K562 (cell line): ENCODE results near the gene CEP295NL. TPM values are rescaled to one million over a fixed set of nuclear protein-coding genes. Genes with fewer than 3 reads are reported as not detected.
"Not testable (repeated sequence)": the region's sequence is repeated elsewhere in the genome, so short reads cannot be mapped to it uniquely, and the experiment has no call there.

Experiments used
- ATAC-seq: fragments of 200-7000 bp; cut with Tn5 transposase; 3 replicates; pipeline ENCODE4 v1.9.1; 2020; ENCODE audit warnings: moderate library complexity
- BruUV-seq: library from RNA; stranded (reverse); fragments of 400-500 nt; replicated peaks from 2 replicates; lab custom pipeline; 2021; lab: Mats Ljungman, UMichigan
- CTCF ChIA-PET: fragments of 300-600 bp; formaldehyde crosslinking; extraction: SDS; loops from one replicate; lab custom pipeline; 2021; ENCODE audit warnings: low intra/inter-chr PET ratio; lab: Yijun Ruan, JAX
- POLR2A ChIA-PET: fragments of 300-600, 350-650 bp; sonication (Branson Sonifier 250); formaldehyde crosslinking; extraction: SDS; loops from one replicate; lab custom pipeline; 2021; ENCODE audit warnings: antibody characterized with exemption, inconsistent platforms; lab: Yijun Ruan, JAX
- DNase-seq, 4 experiments: peaks; one replicate each; pipeline versions ENCODE4 v3.0.0 to v3.0.0-alpha.2; 2011 to 2018; ENCODE audit warnings: low spot score in 3 of 4, mixed read lengths in 3 of 4; ENCODE audit errors: extremely low read depth in 1 of 4
- FAIRE-seq: peaks from 2 replicates; lab custom pipeline; 2011; peaks lifted over from hg19 to GRCh38; lab: Jason Lieb, UNC
- H2AFZ ChIP-seq: 2 replicates; pipeline ENCODE4 v1.6.0; 2011; ENCODE audit warnings: low read depth, low read length, control low read depth, inconsistent platforms
- H3K27ac ChIP-seq: fragments of 200-600 bp; 3 replicates; pipeline ENCODE4 v1.8.0; 2011; ENCODE audit warnings: low read depth, mild to moderate bottlenecking, control low read depth, inconsistent platforms, low read length, moderate library complexity, mixed read lengths; ENCODE audit errors: extremely low read depth
- H3K27me3 ChIP-seq, 2 experiments: fragments of 300-600 bp in 1 of 2; 2 replicates in 1 of 2; 3 replicates in 1 of 2; pipeline versions ENCODE4 v1.6.0 to v1.8.0; 2011; ENCODE audit warnings: inconsistent platforms in 2 of 2, low read length in 2 of 2, mild to moderate bottlenecking in 1 of 2, mixed read lengths in 1 of 2, moderate library complexity in 1 of 2; ENCODE audit not compliant: control insufficient read depth in 2 of 2, insufficient read depth in 2 of 2
- H3K36me3 ChIP-seq: fragments of 300-600 bp; 3 replicates; pipeline ENCODE4 v1.8.0; 2011; ENCODE audit warnings: mild to moderate bottlenecking, low read length, inconsistent platforms; ENCODE audit not compliant: control insufficient read depth, insufficient read depth
- H3K4me1 ChIP-seq, 2 experiments: fragments of 200-600 bp in 1 of 2; replicated peaks in 1 of 2; 2 replicates in 1 of 2; 3 replicates in 1 of 2; pipeline versions ENCODE4 v1.5.1 to v1.8.0; 2011; ENCODE audit warnings: inconsistent platforms in 2 of 2, low read length in 2 of 2, mild to moderate bottlenecking in 1 of 2, mixed read lengths in 1 of 2, moderate library complexity in 1 of 2; ENCODE audit not compliant: control insufficient read depth in 2 of 2, insufficient read depth in 2 of 2
- H3K4me2 ChIP-seq: 2 replicates; pipeline ENCODE4 v1.6.1; 2011; ENCODE audit warnings: low read length, control low read depth, inconsistent platforms, mixed read lengths; ENCODE audit not compliant: insufficient read depth
- H3K4me3 ChIP-seq: fragments of 200-600 bp; sonication (generic), shearing (Covaris generic); 2 replicates; pipeline ENCODE4 v1.5.1; 2016; ENCODE audit warnings: control low read depth, inconsistent platforms
- H3K79me2 ChIP-seq: fragments of 200-600 bp; 3 replicates; pipeline ENCODE4 v1.8.0; 2011; ENCODE audit warnings: low read length, inconsistent platforms; ENCODE audit not compliant: control insufficient read depth, insufficient read depth
- H3K9ac ChIP-seq, 2 experiments: 2 replicates each; pipeline versions ENCODE4 v1.6.0 to v1.6.1; 2011; ENCODE audit warnings: low read depth in 2 of 2, low read length in 2 of 2, control low read depth in 1 of 2, inconsistent platforms in 1 of 2, mild to moderate bottlenecking in 1 of 2, mixed read lengths in 1 of 2; ENCODE audit not compliant: insufficient read depth in 1 of 2
- H3K9me1 ChIP-seq: one replicate; pipeline ENCODE4 v1.6.0; 2011; ENCODE audit warnings: inconsistent platforms, mild to moderate bottlenecking, low read length, moderate library complexity; ENCODE audit not compliant: control insufficient read depth, insufficient read depth
- H3K9me3 ChIP-seq: replicated peaks from 2 replicates; pipeline ENCODE4 v1.5.1; 2011; ENCODE audit warnings: low read depth, low read length, inconsistent platforms; ENCODE audit not compliant: control insufficient read depth, insufficient read depth
- H4K20me1 ChIP-seq: replicated peaks from 2 replicates; pipeline ENCODE4 v1.6.1; 2011; ENCODE audit warnings: low read length, inconsistent platforms, mixed read lengths; ENCODE audit not compliant: control insufficient read depth, insufficient read depth
- ESRRA ChIP-seq: fragments of 450-650 bp; IDR thresholded peaks from 2 replicates; pipeline ENCODE4 v1.6.1; 2014; ENCODE audit warnings: low read depth, mild to moderate bottlenecking, moderate library complexity, borderline replicate concordance
- HNRNPK ChIP-seq: fragments of 200-400 bp; formaldehyde crosslinking; IDR thresholded peaks from one replicate; pipeline ENCODE4 v1.6.1; 2018; ENCODE audit warnings: mild to moderate bottlenecking, low read depth, low read length; ENCODE audit not compliant: poor library complexity, severe bottlenecking
- JUN ChIP-seq, 2 experiments: sonication (generic) in 1 of 2; formaldehyde crosslinking in 1 of 2; IDR thresholded peaks; 2 replicates each; pipeline versions ENCODE4 v1.6.1 to v1.8.0; 2012 to 2022; ENCODE audit warnings: borderline replicate concordance in 2 of 2, mild to moderate bottlenecking in 2 of 2, improper control_type of control experiment in 1 of 2, low read depth in 1 of 2, low read length in 1 of 2, missing genetic modification reagents in 1 of 2
- JUND ChIP-seq, 2 experiments: IDR thresholded peaks; 2 replicates in 1 of 2; 3 replicates in 1 of 2; pipeline ENCODE4 v1.6.1; 2011; ENCODE audit warnings: borderline replicate concordance in 2 of 2, low read depth in 2 of 2, low read length in 2 of 2, improper control_type of control experiment in 1 of 2, missing biosample characterization in 1 of 2, missing genetic modification characterization in 1 of 2, missing genetic modification reagents in 1 of 2
- KLF16 ChIP-seq: IDR thresholded peaks from 2 replicates; pipeline ENCODE4 v1.6.1; 2016; ENCODE audit warnings: antibody characterized with exemption
- MCM5 ChIP-seq: fragments of 450-650 bp; IDR thresholded peaks from 2 replicates; pipeline ENCODE4 v1.6.1; 2016; ENCODE audit warnings: low read depth
- RBM22 ChIP-seq: fragments of 200-400 bp; formaldehyde crosslinking; IDR thresholded peaks from 2 replicates; pipeline ENCODE4 v1.6.1; 2018; ENCODE audit warnings: low read length, low read depth; ENCODE audit not compliant: poor library complexity, severe bottlenecking
- RBM39 ChIP-seq: fragments of 200-400 bp; formaldehyde crosslinking; optimal IDR thresholded peaks from 2 replicates; pipeline ENCODE3; 2018; ENCODE audit warnings: low read depth, low read length
- SMC3 ChIP-seq: conservative IDR thresholded peaks from 2 replicates; pipeline ENCODE4 v1.6.1; 2011; ENCODE audit warnings: low read depth, low read length, improper control_type of control experiment; ENCODE audit not compliant: insufficient read depth
- ZFP36 ChIP-seq: fragments of 150-350 bp; IDR thresholded peaks from 2 replicates; pipeline ENCODE4 v1.6.1; 2018; ENCODE audit warnings: low read length, low read depth; ENCODE audit not compliant: partially characterized antibody
- ZNF717 ChIP-seq: fragments of 250-450 bp; sonication (Bioruptor Pico); IDR thresholded peaks from 2 replicates; pipeline ENCODE4 v1.5.0; 2021
- WGBS: fragments of 100-300 bp; shearing (Covaris generic); methylation state at CpG from one replicate; pipeline ENCODE4 v1.1.6; 2016; ENCODE audit warnings: low coverage, mixed read lengths; ENCODE audit not compliant: insufficient coverage; ENCODE audit errors: missing lambda C conversion rate; 5-methylcytosine and 5-hydroxymethylcytosine counted together
- in situ Hi-C: fragments of 300-500 bp; cut with MboI; formaldehyde crosslinking; loops from 4 replicates; pipeline ENCODE4 v1.15.0; 2018; ENCODE audit warnings: inconsistent platforms, mixed read lengths
- intact Hi-C: fragments of 100-400 bp; cut with micrococcal nuclease; formaldehyde crosslinking; loops from 2 replicates; pipeline ENCODE4 v1.14.2; 2022
- polyA plus RNA-seq, 8 experiments: library from polyadenylated mRNA; depleted of rRNA in 4 of 8; stranded (reverse) in 5 of 8; unstranded in 3 of 8; fragments of >200 nt; fragmentation: Nextera tagmentation in 2 of 8; fragmentation: Illumina TruSeq in 1 of 8; extraction: Ambion mirVana in 2 of 8; extraction: Trizol in 1 of 8; gene quantifications; 2 replicates each; pipeline versions ENCODE4 v1.2.1 to v1.2.3, GENCODE V29; 2011 to 2014; ENCODE audit warnings: inconsistent platforms in 1 of 8, missing spikeins in 1 of 8
- total RNA-seq, 7 experiments: library from RNA; depleted of rRNA in 6 of 7; stranded (reverse); fragments of >200 nt in 6 of 7; fragmentation: Illumina TruSeq in 2 of 7; extraction: Trizol in 2 of 7; gene quantifications; 2 replicates each; pipeline versions ENCODE4 v1.2.1 to v1.2.3, GENCODE V29; 2011 to 2021; ENCODE audit warnings: low replicate concordance in 1 of 7
- TF ChIP-seq, protein P1 (sequence below): sonication (generic); formaldehyde crosslinking; IDR thresholded peaks from 2 replicates; pipeline ENCODE4 v1.8.0; 2022; ENCODE audit warnings: mild to moderate bottlenecking, low read depth, missing genetic modification reagents

The CEP295NL gene
- total and polyA plus RNA-seq, 9 of the 15 experiments (the other 6 are each of a cell fraction or from before 2014, with no cell fraction given) = not detected

DNA sequence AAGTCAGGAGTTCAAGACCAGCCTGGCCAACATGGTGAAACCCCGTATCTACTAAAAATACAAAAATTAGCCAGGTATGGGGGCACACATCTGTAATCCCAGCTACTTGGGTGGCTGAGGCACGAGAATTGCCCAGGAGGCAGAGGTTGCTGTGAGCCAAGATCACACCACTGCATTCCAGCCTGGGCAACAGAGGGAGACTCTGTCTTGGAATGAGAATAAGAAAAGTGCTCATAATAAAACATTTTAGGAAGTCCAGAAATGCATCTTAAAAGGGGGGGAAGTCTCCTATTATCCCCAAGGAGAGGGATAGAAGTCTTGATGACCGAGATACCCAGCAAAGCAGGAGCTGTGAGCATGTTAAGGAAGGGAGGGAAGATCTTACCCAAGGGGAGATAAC lies 36.0 kb downstream of the CEP295NL start:
- H3K9ac ChIP-seq, H4K20me1 ChIP-seq, in situ Hi-C loops, H2AFZ ChIP-seq, H3K9me1 ChIP-seq, DNase-seq, FAIRE-seq, H3K79me2 ChIP-seq, H3K27ac ChIP-seq, H3K4me3 ChIP-seq, H3K36me3 ChIP-seq, H3K4me2 ChIP-seq, BruUV-seq, ATAC-seq, H3K9me3 ChIP-seq, intact Hi-C loops: not testable (repeated sequence)
- 10% methylated on average over 3 of the region's 3 CpGs for WGBS
- Histone ChIP-seq H3K4me1 (peaks cover 3 to 11% of the 10 kb centered on the region in 2 experiments; a peak in 3 of 5 replicates), H3K27me3 (peaks cover 24 to 46% of the 10 kb centered on the region in 2 experiments)
- ChIA-PET POLR2A (interaction anchor here (0.7 kb wide), 1 partner anchor 214 kb away, joined by 3 read pairs; no protein-coding TSS in a partner anchor), CTCF (interaction anchor here (1.9 kb wide), 1 partner anchor 104 kb away, joined by 16 read pairs; no protein-coding TSS in a partner anchor)

DNA sequence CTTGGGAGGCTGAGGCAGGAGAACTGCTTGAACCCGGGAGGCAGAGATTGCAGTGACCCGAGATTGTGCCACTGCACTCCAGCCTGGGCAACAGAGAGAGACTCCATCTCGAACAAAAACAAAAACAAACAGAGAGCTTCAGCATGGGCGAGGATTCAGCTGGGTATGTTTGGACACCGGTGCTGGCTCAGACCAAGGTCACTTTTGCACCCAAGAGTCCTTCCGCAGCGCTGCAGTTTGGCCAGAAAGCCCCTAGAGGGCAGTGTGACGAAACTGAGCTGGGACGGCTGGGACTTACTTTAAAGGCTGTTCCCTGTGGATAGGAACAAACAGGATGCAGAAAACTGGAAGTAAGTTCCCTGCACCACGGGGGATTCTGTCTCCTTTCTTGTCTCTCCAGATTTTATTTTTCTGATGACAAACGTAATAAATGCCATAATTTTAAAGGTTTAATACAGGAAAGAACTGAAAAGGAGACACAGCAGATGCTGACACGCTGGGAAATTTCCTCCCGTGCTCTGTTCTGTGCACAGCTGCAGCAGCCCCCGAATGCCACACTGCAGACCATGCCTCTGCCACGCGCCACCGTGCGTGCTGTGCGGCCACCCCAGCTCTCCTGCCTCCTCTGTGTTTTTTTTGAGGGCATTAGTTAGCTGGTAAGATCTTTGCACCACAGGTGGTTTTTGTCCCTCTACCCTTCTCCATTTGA lies 37.2 kb downstream of the CEP295NL start:
- DNase-seq (peak; percentile 65 to 79 (median 68)), ATAC-seq (peak; percentile 80), FAIRE-seq (peak; percentile 79)
- no peak overlapping the region for H3K4me3 ChIP-seq
- H3K9me3 ChIP-seq = no peaks in the 10 kb centered on the region
- no peak overlapping the region for H2AFZ ChIP-seq
- no peak overlapping the region for H3K27ac ChIP-seq
- WGBS = 4% methylated on average over 19 of the region's 19 CpGs
- no peak overlapping the region for H3K9ac ChIP-seq
- ChIA-PET CTCF (interaction anchor here (1.9 kb wide), 1 partner anchor 105 kb away, joined by 16 read pairs; no protein-coding TSS in a partner anchor), POLR2A (interaction anchor here (0.6 to 0.9 kb wide), 2 partner anchors 12 to 25 kb away, joined by 3 read pairs; partner anchors contain the start of gene USP36)
- in situ Hi-C loops = no loop called here
- BruUV-seq = no TSS peak
- no peaks in the 10 kb centered on the region for H3K36me3 ChIP-seq
- H3K79me2 ChIP-seq = no peaks in the 10 kb centered on the region
- H3K27me3 ChIP-seq = peaks cover 22 to 39% of the 10 kb centered on the region in 2 experiments
- no peaks in the 10 kb centered on the region for H3K9me1 ChIP-seq
- peaks cover 3 to 15% of the 10 kb centered on the region in 2 experiments; a peak in 3 of 5 replicates for H3K4me1 ChIP-seq
- intact Hi-C loops = loop anchor here (1.0 kb wide), 1 partner anchor 105 kb away; no protein-coding TSS in a partner anchor
- H3K4me2 ChIP-seq = no peak overlapping the region
- no peaks in the 10 kb centered on the region for H4K20me1 ChIP-seq
- TF ChIP-seq ZNF717 (no peak), ESRRA (peak; percentile 40; the same call in 1 of the 2 replicates), MCM5 (no peak), SMC3 (peak; percentile 54), JUND (IDR thresholded peaks at IDR 0.05; ENCODE audit: borderline replicate concordance, low read depth, low read length) (peak; percentile 12; the same call in 1 of the 2 replicates), JUND (tag; IDR thresholded peaks at IDR 0.05; ENCODE audit: borderline replicate concordance, low read depth, low read length) (no peak), ZFP36 (peak; percentile 14), JUN (IDR thresholded peaks at IDR 0.05; ENCODE audit: borderline replicate concordance, low read depth, low read length) (0 out of 2 replicates have a peak, but pooled peaks have one; percentile 28), JUN (CRISPR knock-in tag; IDR thresholded peaks at IDR 0.05; ENCODE audit: borderline replicate concordance) (no peak), RBM39 (no peak), HNRNPK (no peak), RBM22 (no peak), KLF16 (peak; percentile 46; the same call in 1 of the 2 replicates)
- TF ChIP-seq, protein P1, sequence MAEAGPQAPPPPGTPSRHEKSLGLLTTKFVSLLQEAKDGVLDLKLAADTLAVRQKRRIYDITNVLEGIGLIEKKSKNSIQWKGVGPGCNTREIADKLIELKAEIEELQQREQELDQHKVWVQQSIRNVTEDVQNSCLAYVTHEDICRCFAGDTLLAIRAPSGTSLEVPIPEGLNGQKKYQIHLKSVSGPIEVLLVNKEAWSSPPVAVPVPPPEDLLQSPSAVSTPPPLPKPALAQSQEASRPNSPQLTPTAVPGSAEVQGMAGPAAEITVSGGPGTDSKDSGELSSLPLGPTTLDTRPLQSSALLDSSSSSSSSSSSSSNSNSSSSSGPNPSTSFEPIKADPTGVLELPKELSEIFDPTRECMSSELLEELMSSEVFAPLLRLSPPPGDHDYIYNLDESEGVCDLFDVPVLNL (CRISPR knock-in tag) = no peak
